Activated CD8-positive, alpha-beta memory T cell treated with anti-CD3 and anti-CD28 coated beads for 48 hours (primary cell): ENCODE measurements around the gene TF.

ENCODE experiments used
- DNase-seq, 3 experiments: peaks; one replicate each; pipeline ENCODE4 v3.0.0-alpha.2; 2020; ENCODE audit warnings: low read depth in 2 of 3, low spot score in 2 of 3

The TF gene

DNA sequence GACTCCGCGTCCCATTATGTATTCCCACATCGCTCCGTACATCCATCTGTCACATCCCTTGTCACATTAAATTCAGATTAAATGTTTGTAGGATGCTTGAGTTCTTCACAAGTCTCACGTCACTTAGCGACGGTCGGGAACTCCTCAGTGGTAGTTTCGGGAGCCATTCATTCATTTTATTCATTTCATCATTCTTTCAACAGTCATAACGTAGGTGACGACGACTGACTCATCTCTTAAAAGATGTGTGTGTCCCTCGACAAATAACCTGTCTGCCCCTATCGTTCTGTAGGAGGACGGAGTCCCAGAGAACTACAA lies 59.1 kb downstream of the TF start:
- DNase-seq, result no peak

DNA sequence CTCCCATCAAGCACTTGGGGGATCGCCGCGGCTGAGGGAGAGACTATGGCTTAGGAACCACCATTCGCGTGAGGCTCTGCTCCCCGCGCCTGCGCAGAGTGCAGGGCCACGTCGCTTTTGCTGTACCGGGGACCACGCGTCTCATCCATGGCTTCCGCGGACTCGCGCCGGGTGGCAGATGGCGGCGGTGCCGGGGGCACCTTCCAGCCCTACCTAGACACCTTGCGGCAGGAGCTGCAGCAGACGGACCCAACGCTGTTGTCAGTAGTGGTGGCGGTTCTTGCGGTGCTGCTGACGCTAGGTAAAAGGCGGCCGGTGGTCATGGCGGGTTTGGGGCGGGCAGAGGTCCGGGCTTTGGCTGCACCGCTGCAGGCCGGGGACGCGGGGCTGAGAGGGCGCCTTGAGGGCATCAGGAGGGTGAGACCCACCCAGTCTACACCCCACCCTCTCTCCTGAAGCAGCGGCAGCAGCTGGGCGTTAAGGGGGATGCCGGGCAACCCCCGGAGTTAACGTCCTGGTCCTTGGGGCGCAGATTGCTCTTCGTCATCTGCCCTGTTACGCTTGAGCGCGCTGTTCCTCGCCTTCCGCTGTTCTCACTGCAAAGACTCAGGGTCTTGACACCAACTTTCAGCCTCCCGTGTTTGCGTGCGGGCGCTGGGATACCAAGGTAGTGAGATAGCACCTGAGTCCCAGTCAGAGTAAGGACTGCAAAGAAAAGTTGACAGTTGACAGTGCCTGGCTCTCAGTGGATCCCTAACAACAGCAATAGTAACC lies 59.7 kb downstream of the TF start, which contains the start of gene SRPRB:
Gene SRPRB (plus strand): TSS at position 114 of the 774 bp plus-strand sequence. CDS start 34 bp downstream, at position 148.
- peak; percentile 82 to 92 (median 88) for DNase-seq

DNA sequence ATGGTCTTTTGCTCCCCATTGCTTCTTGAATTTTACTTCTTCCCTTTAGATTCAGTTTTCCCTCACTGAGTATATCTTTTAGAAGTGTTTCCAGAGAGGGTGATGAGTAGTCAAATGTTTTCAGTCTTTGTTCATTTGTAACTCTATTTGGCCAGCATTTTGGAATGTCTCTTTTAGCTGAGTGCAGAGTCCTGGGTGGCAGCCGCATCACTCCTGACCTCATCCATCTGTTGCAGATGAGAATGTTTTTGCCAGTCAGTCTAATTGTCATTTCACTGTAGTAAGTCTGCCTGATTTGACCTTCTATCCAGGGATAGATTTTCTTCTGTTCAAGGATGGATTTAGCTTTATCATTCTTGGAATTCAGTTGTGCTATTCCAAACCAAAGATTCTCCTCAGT lies 66.7 kb downstream of the TF start:
- no peak for DNase-seq

DNA sequence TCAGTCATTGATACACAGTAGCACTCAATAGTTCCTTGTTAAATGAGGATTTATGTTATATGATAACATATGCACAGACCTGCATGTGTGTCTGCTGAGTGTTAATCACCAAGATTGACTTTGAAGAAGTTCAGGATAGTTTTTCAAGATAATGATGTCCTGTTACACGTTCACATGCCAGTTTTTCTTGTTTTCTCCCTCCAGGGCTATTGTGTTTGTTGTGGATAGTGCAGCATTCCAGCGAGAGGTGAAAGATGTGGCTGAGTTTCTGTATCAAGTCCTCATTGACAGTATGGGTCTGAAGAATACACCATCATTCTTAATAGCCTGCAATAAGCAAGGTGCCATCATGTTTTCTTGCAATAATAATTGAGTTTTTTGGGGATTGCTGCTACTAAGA lies 69.2 kb downstream of the TF start:
- no peak for DNase-seq

DNA sequence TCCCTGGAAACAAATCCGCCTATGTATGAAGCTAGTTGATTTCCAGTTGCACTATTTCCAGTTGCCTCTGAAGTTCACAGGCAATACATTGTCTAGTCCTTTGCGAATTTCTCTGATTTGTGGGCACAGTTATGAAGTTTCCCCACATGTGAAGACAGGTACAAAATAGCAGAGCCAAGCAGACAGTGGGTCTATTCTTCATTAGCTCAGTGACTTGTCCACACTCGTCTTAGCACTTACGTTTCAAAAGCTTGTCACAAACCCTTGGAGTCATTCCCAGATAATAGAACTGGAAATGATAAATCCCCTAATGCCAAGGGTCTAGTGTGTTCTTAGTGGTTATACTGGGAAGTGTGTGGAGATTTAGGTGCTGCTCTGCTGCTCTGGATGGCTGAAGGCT lies 73.9 kb downstream of the TF start:
- DNase-seq, result no peak

DNA sequence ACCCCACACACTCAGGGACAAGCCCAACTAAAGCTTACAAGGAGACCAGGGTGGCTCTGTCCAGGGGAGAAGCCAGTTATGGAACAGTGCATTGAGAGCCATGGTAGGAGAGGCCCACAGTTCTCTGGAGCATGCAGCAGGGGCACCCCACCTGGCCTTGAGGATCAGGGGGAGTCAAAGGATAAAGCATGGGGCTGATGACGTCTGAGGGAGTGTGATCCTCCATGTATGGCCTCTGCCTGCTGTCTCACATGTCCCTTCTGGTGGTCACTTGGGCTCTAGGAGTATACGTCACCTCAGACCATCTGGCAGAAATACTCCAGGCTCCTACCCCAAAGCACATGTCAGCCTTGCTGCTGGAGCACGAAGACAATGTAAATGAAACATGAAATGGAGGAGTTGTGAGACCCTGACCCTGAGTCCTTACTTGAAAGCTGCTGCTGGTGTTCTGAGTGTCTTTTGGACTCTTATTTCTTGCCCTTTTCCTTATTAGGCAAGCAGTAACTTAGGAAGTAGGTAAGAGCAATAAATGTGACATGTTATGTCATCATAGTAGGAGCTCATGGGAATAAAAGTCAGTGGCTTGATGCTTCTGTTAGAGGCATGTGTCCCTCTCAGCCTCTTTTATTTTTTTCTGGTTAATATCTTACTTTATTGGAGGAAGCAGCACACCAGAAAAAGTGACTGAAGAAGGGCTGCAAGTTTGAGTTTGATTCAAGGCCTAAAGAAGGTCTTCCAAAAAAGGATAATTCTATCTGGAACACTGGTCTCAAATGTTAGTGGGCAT lies 74.9 kb downstream of the TF start:
- no peak for DNase-seq

DNA sequence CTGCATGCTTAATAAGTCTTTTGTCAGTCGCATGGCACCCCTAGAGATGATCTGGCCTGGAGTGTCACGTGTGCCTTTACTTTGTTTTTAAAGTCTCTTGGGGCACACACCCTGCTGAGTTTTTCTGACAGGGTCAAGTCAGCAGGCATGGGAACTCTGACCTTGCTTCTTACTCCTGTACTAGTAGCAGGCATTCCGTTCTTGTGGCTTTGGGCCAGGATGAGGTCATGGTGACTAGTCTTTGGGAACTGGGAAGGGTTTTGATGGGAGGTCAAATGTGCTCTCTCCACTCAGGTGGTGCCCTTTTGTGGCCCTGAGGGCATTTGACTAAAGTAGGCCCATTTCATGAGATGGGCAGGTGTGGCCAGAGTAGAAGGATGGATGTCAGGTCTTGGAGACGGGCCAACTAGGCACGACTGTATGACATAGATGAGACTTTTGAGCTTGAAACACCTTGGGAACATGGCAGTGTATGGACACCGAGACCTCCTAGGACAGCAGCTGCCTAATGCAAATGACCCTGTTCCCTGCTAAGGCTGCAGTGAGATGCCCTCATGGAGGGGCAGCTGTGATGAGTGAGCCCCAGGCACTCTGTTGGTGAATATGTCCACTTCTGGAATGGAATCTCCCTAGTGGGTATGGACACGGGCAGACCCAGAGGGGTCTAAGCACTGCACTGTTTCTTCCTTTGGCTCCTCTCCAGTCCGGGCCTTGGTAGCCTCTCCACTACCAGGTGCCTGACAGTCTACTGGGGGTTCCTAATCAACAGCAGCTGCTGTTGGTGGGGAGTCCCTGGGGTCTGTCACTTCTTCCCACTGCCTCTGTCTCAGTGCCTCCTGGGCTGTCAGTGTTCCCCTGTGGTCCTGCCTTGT lies 75.8 kb downstream of the TF start:
- no peak for DNase-seq

DNA sequence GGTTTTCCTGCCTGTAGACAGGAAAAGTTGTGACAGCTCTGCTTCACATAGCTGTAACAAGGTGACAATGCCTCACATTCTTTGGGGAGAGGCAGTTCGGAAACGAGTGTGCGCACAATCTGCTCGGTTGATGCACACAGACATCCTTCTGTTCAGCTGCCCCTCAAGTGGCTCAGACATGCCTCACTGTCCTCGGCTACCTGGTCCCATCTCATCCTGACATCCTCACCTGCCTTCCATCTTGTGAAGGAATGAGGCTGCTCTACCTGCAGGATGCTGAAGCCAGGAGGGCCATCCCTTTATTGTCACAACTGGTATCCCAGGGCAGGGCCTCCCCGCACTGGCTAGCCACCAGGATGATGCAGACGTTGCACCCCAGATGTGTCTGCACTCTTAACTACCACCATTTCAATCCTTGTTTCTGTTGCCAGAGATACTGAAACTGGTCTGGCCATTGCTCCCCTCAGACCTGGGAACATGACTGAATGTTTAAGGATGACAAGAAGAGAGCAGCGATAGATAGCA lies 78.8 kb downstream of the TF start:
- no peak for DNase-seq

DNA sequence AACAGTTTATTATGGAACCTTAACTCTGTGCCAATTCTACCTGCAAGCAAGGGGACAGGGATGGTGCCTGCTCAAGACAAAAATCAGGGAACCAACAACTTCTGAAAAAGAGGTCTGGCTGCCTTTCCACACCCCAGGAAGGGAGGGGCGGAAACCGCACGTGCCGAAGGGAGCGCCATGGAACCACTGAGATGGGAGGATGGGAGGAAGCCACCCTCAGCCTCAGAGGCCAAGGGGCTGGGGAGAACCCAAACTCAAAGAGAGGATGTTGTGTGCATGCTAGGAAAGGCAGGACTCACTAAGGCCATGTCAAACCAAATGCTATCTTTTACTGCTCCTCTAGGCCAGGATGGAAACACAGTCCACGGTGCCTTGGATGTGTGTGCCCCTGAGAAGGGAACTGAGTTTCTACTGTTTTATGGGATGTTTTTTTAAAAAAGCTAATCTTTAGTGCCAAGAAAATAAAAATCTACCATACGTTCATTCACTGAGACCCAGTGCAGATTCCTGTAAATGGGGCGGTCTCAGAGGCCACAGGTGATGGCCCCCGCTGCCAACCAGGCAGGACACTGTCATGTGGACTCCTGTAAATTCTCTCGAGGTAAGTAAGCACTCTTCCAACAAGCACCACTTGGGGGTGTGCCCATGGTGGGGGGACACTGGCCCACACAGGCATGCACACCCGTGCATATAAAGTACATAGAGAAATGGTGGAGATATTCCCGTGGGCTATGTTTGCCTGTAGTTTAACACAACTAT lies 80.0 kb downstream of the TF start:
- DNase-seq, result no peak

DNA sequence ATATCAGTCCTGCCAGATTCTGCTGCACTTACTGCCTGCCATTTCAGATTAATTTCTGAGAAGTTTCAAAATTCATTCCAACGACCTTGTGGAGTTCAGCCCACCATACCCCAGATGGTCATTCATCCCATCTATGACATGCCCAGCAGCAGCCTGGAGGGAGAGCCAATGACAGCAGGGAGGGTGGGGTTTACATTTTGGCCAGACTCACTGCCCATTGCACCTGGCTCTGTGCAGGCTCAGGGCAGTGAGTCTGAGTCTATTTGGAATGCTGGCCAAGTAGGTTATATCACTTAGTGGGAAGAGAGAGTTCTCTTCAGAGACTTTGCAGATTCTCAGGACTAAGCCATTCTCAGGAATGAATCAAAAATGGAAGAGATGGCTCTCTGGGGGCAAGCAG lies 80.9 kb downstream of the TF start:
- no peak for DNase-seq

DNA sequence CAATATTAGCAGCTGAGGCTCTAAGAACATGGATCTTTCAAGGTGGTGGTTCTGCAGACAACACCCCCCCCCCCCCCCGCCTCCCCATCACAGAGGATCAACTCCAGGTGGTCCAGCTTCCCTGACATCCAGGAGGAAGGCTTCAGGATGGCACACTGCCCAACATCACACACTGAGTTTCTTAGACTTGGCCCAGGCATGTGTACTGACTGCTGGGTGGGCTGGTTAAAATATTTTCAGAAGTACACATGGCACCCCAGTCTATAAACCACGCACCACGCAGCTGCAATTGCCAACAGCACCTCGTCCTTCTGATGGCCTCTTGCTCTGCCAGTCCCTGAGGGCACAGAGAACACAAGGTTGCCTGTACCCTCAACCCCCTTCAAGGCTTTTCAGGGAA lies 81.5 kb downstream of the TF start:
- DNase-seq, result no peak

DNA sequence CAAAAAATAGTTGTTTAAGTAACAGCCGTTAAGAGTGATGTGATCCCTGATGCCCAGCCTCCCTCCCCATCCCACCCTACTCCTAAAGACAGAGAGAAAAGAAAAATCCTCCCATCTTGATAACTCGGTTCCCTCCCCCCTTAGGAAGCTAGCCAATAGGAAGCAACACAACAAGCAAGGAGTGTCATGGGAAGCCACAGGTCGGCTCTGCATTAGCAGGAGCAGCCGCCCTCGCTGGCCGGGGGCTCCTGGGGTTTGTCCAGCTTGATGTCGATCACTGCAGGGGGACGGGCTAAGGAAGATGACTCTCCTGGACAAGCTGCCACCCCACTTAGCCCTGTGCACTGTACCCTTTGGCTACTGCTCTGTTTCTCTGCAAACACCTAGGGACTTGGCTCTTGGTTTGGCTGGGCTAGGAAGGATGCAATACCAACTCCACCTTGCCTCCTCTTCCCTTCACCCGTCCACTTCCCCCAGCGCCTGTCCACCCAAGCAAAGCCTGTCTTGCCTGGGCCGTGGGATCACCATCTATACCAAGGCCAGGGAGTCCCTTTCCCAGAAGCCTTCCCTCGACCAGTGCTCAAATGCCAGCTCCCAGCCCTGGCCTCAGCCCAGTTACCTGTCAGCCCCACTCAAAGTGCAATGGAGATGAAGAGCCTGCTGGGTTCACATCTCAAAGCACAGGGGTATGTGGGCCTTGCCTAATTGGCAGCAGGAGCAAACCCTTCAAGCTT lies 82.5 kb downstream of the TF start:
- no peak for DNase-seq

DNA sequence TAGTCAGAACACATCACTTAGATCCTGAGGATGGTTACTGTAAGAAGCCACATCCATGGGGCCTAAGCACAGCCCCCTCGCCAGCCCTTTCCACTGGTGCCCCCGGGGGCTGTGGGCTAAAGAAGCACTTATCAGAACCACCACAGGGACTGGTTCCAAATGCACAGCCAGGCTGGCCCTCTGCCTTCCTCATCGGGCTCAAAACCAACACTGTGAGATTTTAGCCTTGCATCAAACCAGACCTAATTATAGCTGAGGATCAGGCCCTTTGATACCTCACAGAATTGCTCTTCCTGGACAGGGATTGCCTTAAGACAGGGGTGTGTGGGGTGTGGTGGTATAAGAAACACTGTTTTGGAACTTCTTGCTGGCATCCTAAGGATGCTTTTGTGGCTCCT lies 83.1 kb downstream of the TF start:
- no peak for DNase-seq

DNA sequence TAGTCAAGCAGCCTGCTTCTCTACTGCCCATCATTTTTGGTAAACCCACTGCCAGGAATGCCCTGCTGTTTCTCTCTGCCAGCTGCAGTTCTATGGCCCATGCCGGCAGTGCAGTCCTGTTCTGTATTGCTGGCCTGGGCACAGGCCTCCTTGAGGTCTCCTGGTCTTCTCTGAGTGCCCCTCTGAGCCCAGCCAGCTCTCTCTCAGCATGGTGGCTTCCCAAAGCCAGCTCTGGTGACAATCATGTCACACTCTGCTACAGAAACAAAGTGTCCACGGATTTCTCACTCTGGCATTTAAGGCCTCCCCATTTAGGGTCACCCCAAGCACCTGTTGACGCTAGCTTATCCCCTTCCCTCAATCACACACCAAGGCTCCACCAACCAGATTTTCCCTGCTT lies 83.9 kb downstream of the TF start:
- DNase-seq, result no peak

DNA sequence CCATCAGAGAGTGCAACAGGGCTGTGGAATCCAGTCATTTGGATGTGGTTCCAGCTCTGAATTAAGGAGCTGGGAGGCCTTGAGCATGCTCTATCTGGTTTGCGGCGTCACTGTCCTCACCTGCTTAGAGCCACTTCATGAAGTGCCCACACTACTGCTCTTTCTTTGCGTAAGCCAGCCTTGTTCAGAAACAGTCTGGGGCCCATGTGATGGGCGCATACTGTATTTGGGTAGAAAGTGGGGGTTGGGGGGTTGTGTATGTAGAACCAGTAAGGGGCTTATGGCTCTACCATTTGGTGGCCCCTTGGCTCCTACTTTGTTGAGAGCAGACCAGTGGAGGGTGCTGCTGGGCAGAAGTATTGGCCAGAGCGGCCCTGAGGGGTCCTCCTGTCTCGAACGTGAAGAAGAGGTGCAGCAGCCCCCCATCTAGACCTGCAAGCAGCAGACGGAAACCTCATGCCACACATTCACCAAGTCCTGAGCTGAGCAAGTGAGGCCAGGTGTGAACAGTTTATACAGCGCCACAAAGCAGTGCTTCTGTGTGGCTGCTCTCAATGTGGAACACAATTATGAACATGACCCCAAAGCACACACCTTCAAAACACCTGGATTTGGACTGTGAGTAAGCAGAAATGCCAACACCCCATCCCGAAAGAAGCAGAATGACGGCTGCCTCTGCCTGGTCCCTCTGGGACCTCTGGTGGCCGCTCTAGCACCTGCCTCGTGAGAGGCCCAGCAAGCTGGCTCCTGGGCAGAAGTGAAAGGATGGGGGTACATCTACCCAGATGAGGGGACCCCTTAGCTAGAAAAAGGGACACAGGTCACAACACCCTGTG lies 86.0 kb downstream of the TF start:
- DNase-seq, result no peak

DNA sequence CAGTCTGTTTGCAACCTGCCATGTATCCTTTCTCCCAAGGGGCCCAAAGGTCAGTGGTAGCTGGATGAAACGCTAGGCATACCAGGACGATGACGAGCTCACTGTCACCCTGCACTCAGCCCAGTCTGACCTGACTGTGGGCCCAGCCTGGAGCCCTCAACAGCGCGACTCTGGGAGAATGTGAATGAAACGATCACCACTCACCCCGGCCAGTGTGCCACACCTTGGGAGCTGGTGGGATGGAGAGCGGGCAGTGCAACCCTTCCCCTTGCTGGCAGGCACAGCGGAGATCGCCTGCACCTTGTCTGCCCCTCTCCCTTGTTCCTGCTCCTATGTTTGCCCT lies 86.6 kb downstream of the TF start:
- no peak for DNase-seq

DNA sequence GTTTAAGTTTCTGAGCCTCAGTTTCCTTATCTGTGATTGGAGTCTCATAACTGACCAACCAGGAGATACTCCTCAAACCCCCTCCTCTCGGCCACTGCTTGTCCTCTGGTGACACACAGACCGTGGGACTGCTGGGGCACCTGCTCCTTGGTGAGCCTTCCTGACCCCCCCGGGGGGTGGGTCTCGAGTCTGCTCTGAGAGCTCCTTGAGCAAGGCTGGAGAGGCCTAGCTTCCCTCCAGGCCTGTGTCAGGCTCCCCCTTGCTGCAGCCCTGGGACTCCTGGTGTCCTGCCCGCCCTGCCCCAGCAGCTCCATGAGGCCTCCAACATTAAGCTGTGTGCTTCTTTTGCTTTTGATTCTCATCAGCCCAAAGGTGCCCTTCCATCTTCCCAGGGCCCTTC lies 87.1 kb downstream of the TF start:
- no peak for DNase-seq

DNA sequence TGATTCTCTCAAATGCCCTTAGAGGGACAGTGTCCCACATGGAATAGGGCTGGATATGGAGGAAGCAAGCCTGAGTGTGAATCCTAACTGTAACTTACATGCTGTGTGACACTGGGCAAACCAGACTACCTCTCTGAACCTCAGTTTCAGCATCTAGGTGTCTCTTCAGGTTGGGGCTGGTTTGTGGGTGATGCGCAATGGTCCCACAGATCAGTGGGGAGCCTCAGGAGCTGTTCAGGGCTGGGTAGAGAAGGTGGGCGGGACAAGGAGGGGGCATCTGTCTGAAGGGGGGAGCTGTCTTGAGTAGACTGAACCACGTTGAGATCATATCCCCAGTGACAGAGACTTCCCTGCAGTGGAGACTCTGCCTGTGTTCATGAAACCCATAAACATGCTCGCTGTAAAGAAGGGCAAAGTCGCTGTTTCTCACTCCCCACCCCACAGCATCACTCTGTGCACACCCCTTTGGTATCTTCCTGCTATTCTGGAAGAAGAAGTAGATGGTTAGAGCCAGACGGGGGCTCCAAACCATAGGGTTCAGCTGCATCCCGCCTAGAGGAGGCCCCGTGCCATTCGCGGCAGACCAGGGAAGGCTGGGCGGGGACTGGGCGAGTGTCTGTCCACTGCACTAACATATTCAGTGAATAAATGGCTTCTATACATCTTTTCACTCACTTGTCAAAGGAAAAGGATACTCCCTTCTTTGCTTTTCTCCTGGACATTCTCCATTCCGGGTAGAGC lies 87.9 kb downstream of the TF start:
- no peak for DNase-seq
